GM12801 (cell line): ENCODE measurements around the gene GTPBP6.

ENCODE experiments used
- CTCF ChIP-seq: IDR thresholded peaks from one replicate; pipeline ENCODE4 v1.5.1; 2011; ENCODE audit warnings: control low read depth; ENCODE audit not compliant: insufficient read length; ENCODE audit errors: extremely low read depth

Gene GTPBP6

GRCh38 chrX:320126-320783 lies 1.7 kb upstream of the GTPBP6 start:
- no peak for TF ChIP-seq CTCF

GRCh38 chrX:319579-320125 lies 1.1 kb upstream of the GTPBP6 start:
- no peak for TF ChIP-seq CTCF

GRCh38 chrX:318068-318738 lies 393 bp downstream of the GTPBP6 start:
- TF ChIP-seq CTCF, result no peak

- no peak for TF ChIP-seq CTCF
Observed at GRCh38 chrX:317424-318067, 1.1 kb downstream of the GTPBP6 start.

DNA sequence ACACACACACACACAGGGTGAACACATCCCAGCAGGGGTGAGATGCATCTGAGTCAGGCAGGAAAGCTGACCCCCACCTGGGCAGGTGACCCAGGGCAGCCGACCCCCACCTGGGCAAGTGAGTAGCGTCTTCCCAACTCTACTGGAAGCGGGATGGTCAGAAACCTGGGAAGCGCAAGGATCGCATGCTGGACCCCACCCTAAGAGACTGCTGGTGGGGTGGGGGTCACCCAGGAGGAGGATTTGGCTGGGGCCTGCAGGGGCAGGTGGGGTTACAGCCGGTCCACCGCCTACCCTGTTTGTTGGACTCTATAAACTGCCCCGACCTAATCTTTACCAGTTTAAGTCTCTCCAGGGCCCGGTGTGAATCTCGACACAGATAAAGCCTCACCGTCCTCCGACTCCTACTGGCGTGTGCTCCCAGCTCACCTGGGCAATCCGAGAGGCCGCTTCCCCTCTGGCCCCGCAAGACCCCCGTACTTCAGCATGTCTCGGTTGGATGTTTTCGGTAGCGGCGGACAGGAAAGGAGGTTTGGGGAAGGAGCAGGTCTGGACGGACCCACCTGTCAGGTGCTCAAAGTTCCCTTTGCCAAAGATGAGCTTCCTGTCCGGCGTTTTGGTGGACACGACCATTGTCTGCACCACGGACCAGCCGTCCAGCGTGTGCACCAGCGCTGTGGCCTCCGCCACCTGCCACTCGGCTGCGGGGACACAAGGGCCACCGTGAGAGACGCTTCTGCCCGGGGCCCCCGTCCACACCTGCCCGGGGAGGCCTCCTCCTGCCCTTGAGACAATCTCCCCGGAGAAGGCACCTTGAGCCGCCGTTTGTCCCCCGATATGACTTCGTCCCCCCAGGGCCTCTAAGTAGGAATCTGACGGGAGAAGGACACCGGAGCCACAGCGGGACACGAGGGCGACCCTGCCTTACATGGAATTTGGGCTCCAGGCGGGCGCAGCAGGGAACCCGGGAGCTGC lies 2.0 kb downstream of the GTPBP6 start:
- TF ChIP-seq CTCF, result no peak

- TF ChIP-seq CTCF, result no peak
Observed at GRCh38 chrX:314781-315595, 3.6 kb downstream of the GTPBP6 start.
